Common myeloid progenitor, CD34-positive (primary cell): ENCODE measurements around the gene SHROOM1.

Experiments
- CTCF ChIA-PET: fragments of 350-600 bp; sonication (Branson Sonifier 250); formaldehyde crosslinking; loops from one replicate; lab custom pipeline; 2021; ENCODE audit warnings: antibody characterized with exemption; lab: Charles Lee
- POLR2A ChIA-PET: fragments of 350-600 bp; sonication (Branson Sonifier 250); formaldehyde crosslinking; loops from one replicate; lab custom pipeline; 2021; ENCODE audit warnings: antibody characterized with exemption; lab: Charles Lee
- DNase-seq, 3 donors: peaks; one replicate each; pipeline versions ENCODE4 v3.0.0 to v3.0.0-alpha.2; 2013
- H3K27ac ChIP-seq, 2 experiments: 1 replicate in 1 of 2; 2 replicates in 1 of 2; pipeline ENCODE4 v1.7.0; 2013; ENCODE audit warnings: inconsistent platforms in 2 of 2, low read length in 2 of 2, mild to moderate bottlenecking in 2 of 2, low read depth in 1 of 2, moderate library complexity in 1 of 2; ENCODE audit not compliant: severe bottlenecking in 2 of 2, insufficient read depth in 1 of 2, poor library complexity in 1 of 2
- H3K27me3 ChIP-seq, 5 experiments: replicated peaks in 2 of 5; 1 replicate in 3 of 5; 2 replicates in 2 of 5; pipeline versions ENCODE4 v1.6.1 to v1.7.0; 2013; ENCODE audit warnings: low read length in 4 of 5, mild to moderate bottlenecking in 2 of 5, moderate library complexity in 2 of 5, inconsistent platforms in 1 of 5; ENCODE audit not compliant: insufficient read depth in 5 of 5, control insufficient read depth in 4 of 5
- H3K36me3 ChIP-seq, 4 experiments: 1 replicate in 2 of 4; 2 replicates in 2 of 4; pipeline versions ENCODE4 v1.6.1 to v1.7.0; 2013; ENCODE audit warnings: low read length in 3 of 4, control low read depth in 1 of 4, mild to moderate bottlenecking in 1 of 4; ENCODE audit not compliant: control insufficient read depth in 4 of 4, insufficient read depth in 4 of 4
- H3K4me1 ChIP-seq, 4 experiments: 1 replicate in 3 of 4; 2 replicates in 1 of 4; pipeline versions ENCODE4 v1.6.1 to v1.7.1; 2013; ENCODE audit warnings: low read length in 3 of 4, mild to moderate bottlenecking in 3 of 4, control low read depth in 1 of 4, inconsistent platforms in 1 of 4, moderate library complexity in 1 of 4; ENCODE audit not compliant: control insufficient read depth in 4 of 4, insufficient read depth in 4 of 4; ENCODE audit errors: control extremely low read depth in 1 of 4
- H3K4me3 ChIP-seq, 7 experiments: 1 replicate in 4 of 7; 2 replicates in 3 of 7; pipeline versions ENCODE4 v1.5.1 to v1.7.0; 2013; ENCODE audit warnings: mild to moderate bottlenecking in 7 of 7, low read length in 6 of 7, moderate library complexity in 6 of 7, inconsistent platforms in 2 of 7, low read depth in 2 of 7, control low read depth in 1 of 7; ENCODE audit not compliant: insufficient read depth in 4 of 7, control insufficient read depth in 1 of 7; ENCODE audit errors: extremely low read depth in 1 of 7
- H3K9me3 ChIP-seq, 5 experiments: 1 replicate in 4 of 5; 2 replicates in 1 of 5; pipeline versions ENCODE4 v1.6.1 to v1.7.1; 2013; ENCODE audit warnings: low read length in 4 of 5, mild to moderate bottlenecking in 2 of 5, inconsistent platforms in 1 of 5, low read depth in 1 of 5, moderate library complexity in 1 of 5; ENCODE audit not compliant: control insufficient read depth in 4 of 5, insufficient read depth in 2 of 5; ENCODE audit errors: control extremely low read depth in 1 of 5
- WGBS: methylation state at CpG from one replicate; pipeline ENCODE4 v1.1.5; 2013; ENCODE audit not compliant: insufficient coverage; 5-methylcytosine and 5-hydroxymethylcytosine counted together

The SHROOM1 gene

DNA sequence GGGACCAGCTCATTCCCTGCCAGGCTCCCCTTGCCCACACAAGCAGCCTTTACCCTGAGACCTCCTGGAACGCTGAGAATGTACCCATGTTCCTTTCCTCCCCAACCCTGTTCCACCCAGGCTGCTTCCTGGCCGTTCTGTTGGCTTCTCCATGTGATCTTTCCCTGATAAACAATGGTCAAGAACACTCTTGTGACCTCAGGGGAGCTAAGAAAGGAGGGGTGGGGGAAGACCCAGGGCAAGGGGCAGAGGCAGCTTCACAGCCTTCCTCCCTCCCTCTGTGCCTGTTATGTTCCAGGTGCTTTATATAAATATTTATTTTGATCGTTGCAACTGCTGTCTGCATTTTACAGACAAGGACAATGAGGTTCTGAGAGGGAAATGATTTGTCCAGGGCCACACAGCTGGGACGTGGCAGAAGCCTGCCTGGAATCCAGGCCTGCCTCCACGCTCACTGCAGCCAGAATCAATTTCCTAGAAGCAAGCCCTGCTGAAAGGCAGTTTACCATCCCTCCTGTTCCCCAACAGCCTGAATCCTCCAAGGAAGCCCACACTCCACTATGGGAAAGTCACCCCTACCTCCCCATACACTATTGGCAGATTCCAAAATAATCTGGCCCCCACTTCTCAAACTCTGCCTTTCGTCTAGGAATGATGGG is 3.9 kb downstream of the SHROOM1 start:
- ChIA-PET POLR2A (interaction anchor here (1.2 kb wide), 1 partner anchor 40 kb away, joined by 3 read pairs; the partner anchor contains the start of genes GDF9 and UQCRQ), CTCF (interaction anchor here (0.6 to 7.8 kb wide), 7 partner anchors 33 to 300 kb away, joined by 3 to 86 read pairs (median 5); partner anchors contain the start of gene LEAP2)
- 77% methylated on average over 3 of the region's 6 CpGs for WGBS
- Histone ChIP-seq H3K27ac (no peak overlapping the region), H3K4me1 (peaks cover 0 to 35% (median 30%) of the 10 kb centered on the region in 4 experiments), H3K4me3 (no peak overlapping the region), H3K27me3 (peaks cover 0 to 83% (median 49%) of the 10 kb centered on the region in 5 experiments), H3K36me3 (no peaks in the 10 kb centered on the region), H3K9me3 (no peaks in the 10 kb centered on the region)
- DNase-seq, result no peak

DNA sequence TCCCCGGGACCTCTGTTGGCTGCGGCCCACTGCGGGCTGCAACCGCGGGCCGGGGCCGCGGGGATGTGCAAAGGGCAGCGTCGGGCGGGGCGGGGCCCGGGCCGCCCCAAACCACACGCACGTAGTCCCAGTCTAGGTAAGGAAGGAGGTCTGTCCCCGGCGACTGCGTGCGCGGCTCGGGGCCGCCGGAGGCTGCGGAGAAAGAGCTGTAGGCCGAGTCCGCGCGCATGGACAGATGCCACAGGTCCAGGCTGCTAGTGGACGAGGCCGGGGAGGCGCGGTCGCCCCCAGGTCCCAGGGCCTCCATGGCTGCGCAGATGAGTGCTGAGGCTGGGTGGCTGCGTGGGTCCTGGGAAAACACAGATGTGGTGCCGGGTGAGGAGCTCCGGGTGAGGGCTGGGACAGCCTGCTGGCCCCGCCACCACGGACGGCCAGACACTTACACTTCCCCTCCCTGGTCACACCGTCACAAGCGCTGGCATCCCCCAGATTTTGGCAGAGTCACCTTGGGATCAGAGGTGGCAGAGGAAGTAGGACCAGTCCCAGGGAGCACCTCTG is 4.5 kb downstream of the SHROOM1 start:
- H3K9me3 ChIP-seq, result no peaks in the 10 kb centered on the region
- POLR2A ChIA-PET, result interaction anchor here (1.2 kb wide), 1 partner anchor 41 kb away, joined by 3 read pairs; the partner anchor contains the start of genes GDF9 and UQCRQ
- H3K4me1 ChIP-seq, result peaks cover 0 to 35% (median 30%) of the 10 kb centered on the region in 4 experiments
- H3K4me3 ChIP-seq, result peak overlapping the region in 5 of 7 experiments; percentile 18 to 70 (median 60)
- peak in 1 of 3 donors; percentile 33 for DNase-seq
- no peaks in the 10 kb centered on the region for H3K36me3 ChIP-seq
- WGBS, result 12% methylated on average over 33 of the region's 43 CpGs
- CTCF ChIA-PET, result interaction anchor here (1.0 to 7.8 kb wide), 7 partner anchors 17 to 320 kb away, joined by 3 to 86 read pairs (median 5); partner anchors contain the start of gene LEAP2
- H3K27ac ChIP-seq, result no peak overlapping the region
- peaks cover 0 to 80% (median 46%) of the 10 kb centered on the region in 5 experiments for H3K27me3 ChIP-seq

DNA sequence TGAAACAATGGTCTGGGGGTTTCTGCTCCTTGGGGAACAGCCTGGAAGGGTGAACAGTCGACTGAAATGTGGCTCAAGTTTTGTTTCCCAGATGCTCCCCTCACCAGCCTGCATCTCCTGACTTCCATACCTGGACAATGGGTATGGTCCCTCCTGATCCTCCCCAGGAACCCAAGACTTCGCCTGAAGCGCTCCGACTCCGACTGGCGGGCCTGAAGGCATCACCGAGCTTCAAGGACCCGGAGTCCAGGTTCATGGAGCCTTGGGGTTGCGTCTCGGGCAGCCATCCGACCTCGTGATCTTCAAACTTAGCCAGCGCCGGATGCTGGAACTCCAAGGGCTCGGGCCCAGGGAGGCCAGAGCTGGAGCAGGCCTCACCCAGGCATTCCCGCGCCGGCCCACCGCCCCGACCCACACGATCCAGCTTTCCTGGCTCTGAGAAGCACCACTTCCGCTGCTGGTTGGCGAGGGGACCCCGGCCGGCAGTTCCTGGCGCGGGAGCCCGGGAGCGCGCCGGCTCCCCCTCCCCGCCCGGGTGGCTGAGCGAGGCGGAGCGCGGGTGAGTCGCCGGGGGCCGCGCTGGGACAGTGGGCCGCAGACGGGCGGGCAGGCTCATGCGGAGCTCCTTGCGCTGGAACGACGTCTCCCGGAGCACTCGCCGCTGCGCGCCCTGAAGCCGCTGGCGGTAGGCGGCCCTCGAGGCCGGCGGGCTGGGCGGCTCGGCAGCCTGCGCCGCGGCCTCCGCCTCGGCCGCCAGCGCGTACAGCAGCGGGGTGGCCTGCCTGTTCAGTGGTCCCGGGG is 5.2 kb downstream of the SHROOM1 start:
- Histone ChIP-seq H3K4me3 (peak overlapping the region in 5 of 7 experiments; percentile 18 to 70 (median 60)), H3K27me3 (peaks cover 0 to 77% (median 43%) of the 10 kb centered on the region in 5 experiments), H3K36me3 (no peaks in the 10 kb centered on the region), H3K9me3 (no peaks in the 10 kb centered on the region), H3K4me1 (peaks cover 0 to 30% (median 26%) of the 10 kb centered on the region in 4 experiments), H3K27ac (no peak overlapping the region)
- WGBS, result 15% methylated on average over 66 of the region's 71 CpGs
- peak in 2 of 3 donors; percentile 28 to 50 for DNase-seq
- CTCF ChIA-PET, result interaction anchor here (1.0 to 7.8 kb wide), 10 partner anchors 10 to 319 kb away, joined by 3 to 86 read pairs (median 4); partner anchors contain the start of gene LEAP2
- POLR2A ChIA-PET, result interaction anchor here (1.2 kb wide), 1 partner anchor 41 kb away, joined by 3 read pairs; the partner anchor contains the start of genes GDF9 and UQCRQ

DNA sequence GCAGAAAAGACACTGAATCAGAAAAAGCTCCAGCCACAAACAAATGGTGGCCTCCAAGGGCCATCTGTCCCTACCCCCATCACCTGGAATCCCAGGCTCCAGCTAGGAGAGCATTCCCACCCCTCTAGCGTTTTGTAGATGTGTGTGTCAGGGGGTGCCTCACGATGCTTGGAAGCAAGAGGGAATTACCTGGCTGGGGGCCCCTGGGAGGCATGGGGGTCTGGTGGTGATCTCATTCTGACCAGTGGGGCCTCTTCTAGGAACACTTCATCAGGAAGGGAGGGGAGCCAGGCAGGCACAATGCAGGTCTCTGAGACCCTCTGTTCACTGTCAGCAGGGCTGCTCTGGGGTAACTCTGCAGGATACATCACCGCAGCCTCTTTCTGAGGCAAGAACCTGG is 6.0 kb downstream of the SHROOM1 start:
- CTCF ChIA-PET, result interaction anchor here (0.6 to 7.8 kb wide), 10 partner anchors 9 to 70 kb away, joined by 3 to 86 read pairs (median 4); partner anchors contain the start of gene LEAP2
- H3K27me3 ChIP-seq, result peaks cover 0 to 76% (median 41%) of the 10 kb centered on the region in 5 experiments
- H3K27ac ChIP-seq, result no peak overlapping the region
- no peaks in the 10 kb centered on the region for H3K36me3 ChIP-seq
- POLR2A ChIA-PET, result no interaction called here
- 90% methylated on average over 2 of the region's 3 CpGs for WGBS
- no peaks in the 10 kb centered on the region for H3K9me3 ChIP-seq
- no peak overlapping the region for H3K4me3 ChIP-seq
- peaks cover 0 to 33% (median 23%) of the 10 kb centered on the region in 4 experiments for H3K4me1 ChIP-seq
- no peak for DNase-seq

DNA sequence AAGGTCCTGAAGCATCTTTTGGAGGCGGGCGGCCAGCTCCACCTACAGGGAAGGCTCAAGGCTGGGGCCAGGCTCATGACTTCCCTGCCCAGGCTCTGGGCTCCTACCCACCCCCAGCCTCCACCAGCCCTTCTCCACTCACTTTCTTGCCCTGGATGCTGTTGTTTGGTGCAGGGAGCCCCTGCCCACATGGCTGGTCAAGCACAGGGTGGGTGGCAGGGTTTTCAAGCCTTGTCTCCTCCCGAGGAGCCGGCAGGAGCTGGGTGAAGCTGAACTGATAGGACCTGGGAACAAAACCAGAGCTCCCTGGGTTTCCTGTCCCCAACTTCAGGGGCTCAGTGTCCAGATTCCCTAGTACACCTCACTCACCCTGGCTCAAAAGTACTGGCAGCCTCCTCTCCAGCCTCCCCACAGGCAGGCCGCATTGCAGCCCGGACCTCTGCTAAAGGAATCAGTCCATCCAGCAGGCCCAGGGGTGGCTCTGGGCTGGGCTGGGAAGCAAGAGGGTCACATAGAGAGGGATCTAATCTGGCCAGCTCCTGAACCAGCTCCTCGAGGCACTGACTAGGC is 6.9 kb downstream of the SHROOM1 start:
- no peak for DNase-seq
- Histone ChIP-seq H3K27me3 (peaks cover 0 to 76% (median 39%) of the 10 kb centered on the region in 5 experiments), H3K36me3 (no peaks in the 10 kb centered on the region), H3K4me1 (peaks cover 0 to 32% (median 22%) of the 10 kb centered on the region in 4 experiments), H3K27ac (no peak overlapping the region), H3K4me3 (peak overlapping the region in 2 of 7 experiments; percentile 59 to 61), H3K9me3 (no peaks in the 10 kb centered on the region)
- 82% methylated on average over 3 of the region's 7 CpGs for WGBS
- ChIA-PET POLR2A (no interaction called here), CTCF (interaction anchor here (0.6 to 2.7 kb wide), 13 partner anchors 8 to 437 kb away, joined by 3 to 7 read pairs (median 3); no protein-coding TSS in a partner anchor)
